Duodenal mucosa (tissue), 2 donors: ENCODE results near the gene CHN1.

ENCODE experiments used
- H3K27ac ChIP-seq: one replicate; pipeline ENCODE4 v1.7.0; 2013; ENCODE audit warnings: low read depth, low read length
- H3K27me3 ChIP-seq, 2 donors: one replicate each; pipeline ENCODE4 v1.7.0; 2013; ENCODE audit warnings: low read length in 2 of 2, control low read depth in 1 of 2; ENCODE audit not compliant: insufficient read depth in 2 of 2, control insufficient read depth in 1 of 2
- H3K36me3 ChIP-seq, 2 donors: one replicate each; pipeline ENCODE4 v1.7.0; 2013; ENCODE audit warnings: low read length in 2 of 2, control low read depth in 1 of 2; ENCODE audit not compliant: insufficient read depth in 2 of 2, control insufficient read depth in 1 of 2
- H3K4me1 ChIP-seq, 2 donors: one replicate each; pipeline ENCODE4 v1.7.0; 2013; ENCODE audit warnings: low read length in 2 of 2, control low read depth in 1 of 2; ENCODE audit not compliant: insufficient read depth in 2 of 2, control insufficient read depth in 1 of 2
- H3K4me3 ChIP-seq, 2 donors: one replicate each; pipeline ENCODE4 v1.7.0; 2013; ENCODE audit warnings: low read length in 2 of 2, low read depth in 1 of 2
- H3K9ac ChIP-seq, 2 donors: one replicate each; pipeline ENCODE4 v1.7.0; 2013; ENCODE audit warnings: low read length in 2 of 2, low read depth in 1 of 2
- H3K9me3 ChIP-seq, 2 donors: one replicate each; pipeline ENCODE4 v1.7.0; 2013; ENCODE audit warnings: low read length in 2 of 2, control low read depth in 1 of 2; ENCODE audit not compliant: control insufficient read depth in 1 of 2

The CHN1 gene

DNA sequence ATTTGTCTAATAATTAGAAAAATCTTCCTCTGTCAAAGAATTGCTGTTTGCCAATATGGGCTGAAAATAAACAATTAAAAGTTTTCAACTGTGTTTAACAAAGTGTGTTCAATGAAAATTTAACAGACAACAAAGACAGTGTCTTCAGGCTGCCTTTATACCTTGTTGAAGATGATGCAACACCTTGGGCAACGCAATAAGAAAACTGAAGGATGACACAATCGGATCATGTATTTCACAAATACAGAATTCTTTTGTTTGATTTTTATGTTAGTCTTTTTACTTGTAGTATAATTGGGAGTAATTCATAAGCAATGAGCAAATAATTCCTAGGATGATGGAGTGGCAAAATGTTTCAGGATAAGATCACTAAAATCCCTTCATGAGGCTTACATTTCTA lies 27.8 kb downstream of the CHN1 start:
- no peak overlapping the region for H3K27ac ChIP-seq
- no peaks in the 10 kb centered on the region for H3K9me3 ChIP-seq
- no peaks in the 10 kb centered on the region for H3K36me3 ChIP-seq
- H3K27me3 ChIP-seq = no peaks in the 10 kb centered on the region
- no peak overlapping the region for H3K4me3 ChIP-seq
- H3K9ac ChIP-seq = no peak overlapping the region
- peaks cover 8 to 11% of the 10 kb centered on the region in 2 donors for H3K4me1 ChIP-seq

GRCh38 chr2:174974131-174974530 lies 31.1 kb downstream of the CHN1 start:
- no peaks in the 10 kb centered on the region for H3K27me3 ChIP-seq
- peaks cover 18 to 20% of the 10 kb centered on the region in 2 donors for H3K4me1 ChIP-seq
- H3K9me3 ChIP-seq = no peaks in the 10 kb centered on the region
- no peak overlapping the region for H3K4me3 ChIP-seq
- H3K36me3 ChIP-seq = no peaks in the 10 kb centered on the region
- no peak overlapping the region for H3K27ac ChIP-seq
- H3K9ac ChIP-seq = no peak overlapping the region

GRCh38 chr2:174972924-174973323 lies 32.3 kb downstream of the CHN1 start:
- Histone ChIP-seq H3K27ac (no peak overlapping the region), H3K9ac (no peak overlapping the region), H3K4me1 (peaks cover 18 to 20% of the 10 kb centered on the region in 2 donors)

GRCh38 chr2:174971868-174972781 lies 33.1 kb downstream of the CHN1 start:
- H3K27ac ChIP-seq = no peak overlapping the region
- no peak overlapping the region for H3K4me3 ChIP-seq
- H3K4me1 ChIP-seq = peaks cover 18 to 20% of the 10 kb centered on the region in 2 donors
- no peaks in the 10 kb centered on the region for H3K36me3 ChIP-seq
- H3K9me3 ChIP-seq = no peaks in the 10 kb centered on the region
- no peaks in the 10 kb centered on the region for H3K27me3 ChIP-seq
- H3K9ac ChIP-seq = no peak overlapping the region

More at GRCh38 chr2:174972924-174973323, 32.3 kb downstream of the CHN1 start:
- Histone ChIP-seq H3K36me3 (no peaks in the 10 kb centered on the region), H3K9me3 (no peaks in the 10 kb centered on the region), H3K27me3 (no peaks in the 10 kb centered on the region), H3K4me3 (no peak overlapping the region)

DNA sequence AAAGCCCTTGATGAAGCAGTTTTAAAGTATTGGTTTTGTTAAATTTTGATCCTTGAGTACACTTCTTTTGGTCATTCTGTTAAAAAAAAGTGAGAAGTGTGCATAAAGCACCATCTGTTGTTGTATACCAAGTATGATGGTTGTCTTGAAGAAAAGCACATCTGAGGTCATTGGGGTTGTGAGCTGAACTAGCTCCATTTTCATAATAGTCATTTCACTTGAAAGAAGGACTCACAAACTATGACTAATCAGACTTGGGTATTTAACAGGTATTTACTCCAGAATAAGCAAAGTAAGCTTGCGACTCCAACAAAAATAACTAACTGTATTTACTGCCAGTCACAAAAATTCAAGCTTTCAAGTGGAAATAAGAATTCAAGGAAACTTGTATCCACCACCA lies 35.1 kb downstream of the CHN1 start:
- Histone ChIP-seq H3K4me3 (no peak overlapping the region), H3K27me3 (no peaks in the 10 kb centered on the region), H3K9ac (no peak overlapping the region), H3K27ac (no peak overlapping the region), H3K9me3 (no peaks in the 10 kb centered on the region), H3K4me1 (peaks cover 18 to 20% of the 10 kb centered on the region in 2 donors), H3K36me3 (no peaks in the 10 kb centered on the region)

- Histone ChIP-seq H3K36me3 (no peaks in the 10 kb centered on the region), H3K4me1 (peaks cover 18 to 20% of the 10 kb centered on the region in 2 donors)
Measured at GRCh38 chr2:174969091-174969734, 36.0 kb downstream of the CHN1 start.

DNA sequence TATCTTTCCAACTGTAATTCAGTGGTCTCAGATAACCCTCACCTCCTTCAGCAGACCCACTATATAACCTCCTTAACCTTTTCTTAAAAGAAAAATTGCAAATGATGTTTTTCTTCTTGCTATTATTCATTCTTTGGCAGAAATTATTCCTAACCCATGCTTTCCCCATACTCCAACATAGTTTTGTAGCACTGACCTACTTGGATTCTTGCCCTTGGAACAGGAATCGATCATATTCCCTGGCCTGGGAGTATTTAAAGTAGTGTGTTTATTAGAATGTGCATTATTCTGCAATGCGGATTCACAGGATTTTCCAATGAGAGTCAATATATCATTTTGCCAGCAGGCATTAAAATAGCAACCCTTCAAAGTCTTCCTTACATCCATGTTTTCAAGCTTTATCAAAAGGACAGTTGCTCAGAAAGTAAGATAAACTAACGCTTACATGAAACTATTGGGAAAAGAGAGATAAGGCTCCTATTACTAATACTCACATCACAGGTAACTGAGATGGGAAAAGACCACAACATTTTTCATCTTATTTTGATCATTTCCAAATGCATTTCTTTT lies 37.4 kb downstream of the CHN1 start:
- H3K4me3 ChIP-seq = no peak overlapping the region
- H3K27me3 ChIP-seq = no peaks in the 10 kb centered on the region
- H3K36me3 ChIP-seq = no peaks in the 10 kb centered on the region
- no peak overlapping the region for H3K9ac ChIP-seq
- peaks cover 10 to 13% of the 10 kb centered on the region in 2 donors for H3K4me1 ChIP-seq
- no peak overlapping the region for H3K27ac ChIP-seq
- no peaks in the 10 kb centered on the region for H3K9me3 ChIP-seq

More at GRCh38 chr2:174969091-174969734, 36.0 kb downstream of the CHN1 start:
- no peaks in the 10 kb centered on the region for H3K9me3 ChIP-seq
- no peak overlapping the region for H3K27ac ChIP-seq
- H3K4me3 ChIP-seq = no peak overlapping the region
- no peak overlapping the region for H3K9ac ChIP-seq
- no peaks in the 10 kb centered on the region for H3K27me3 ChIP-seq

DNA sequence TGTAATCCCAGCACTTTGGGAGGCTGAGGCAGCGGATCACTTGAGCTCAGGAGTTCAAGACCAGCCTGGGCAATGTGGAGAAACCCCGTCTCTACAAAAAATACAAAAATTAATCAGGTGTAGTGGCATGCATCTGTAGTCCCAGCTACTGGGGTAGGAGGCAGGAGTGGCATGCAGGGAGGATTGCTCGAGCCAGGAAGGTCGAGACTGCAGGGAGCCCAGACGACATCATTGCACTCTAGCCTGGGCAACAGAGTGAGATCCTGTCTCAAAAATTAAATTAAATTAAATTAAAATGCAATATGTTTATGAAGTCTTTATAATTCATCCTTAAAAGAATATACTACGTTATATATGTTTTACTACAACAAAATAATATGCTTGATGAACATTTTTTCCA lies 38.1 kb downstream of the CHN1 start:
- Histone ChIP-seq H3K36me3 (no peaks in the 10 kb centered on the region), H3K27me3 (no peaks in the 10 kb centered on the region), H3K4me1 (peaks cover 6 to 7% of the 10 kb centered on the region in 2 donors), H3K9ac (no peak overlapping the region), H3K9me3 (no peaks in the 10 kb centered on the region), H3K27ac (no peak overlapping the region), H3K4me3 (no peak overlapping the region)

- H3K9me3 ChIP-seq = no peaks in the 10 kb centered on the region
- no peak overlapping the region for H3K27ac ChIP-seq
- H3K9ac ChIP-seq = no peak overlapping the region
- no peak overlapping the region for H3K4me3 ChIP-seq
- H3K4me1 ChIP-seq = no peaks in the 10 kb centered on the region
- H3K27me3 ChIP-seq = no peaks in the 10 kb centered on the region
- H3K36me3 ChIP-seq = no peaks in the 10 kb centered on the region
Measured at GRCh38 chr2:174965992-174966744, 39.0 kb downstream of the CHN1 start.
